MCF 10A (cell line): ENCODE data around the gene AMMECR1. TPM values are rescaled to one million over a fixed set of nuclear protein-coding genes. Genes with fewer than 3 reads are reported as not detected.
A peak's percentile ranks its signal among the peaks of the same experiment; 100 is the strongest.

Experiments used
- BruUV-seq: library from RNA; stranded (reverse); fragments of 400-500 nt; replicated peaks from 2 replicates; lab custom pipeline; 2021; lab: Mats Ljungman, UMichigan
- CTCF ChIA-PET: fragments of 300-600 bp; sonication (Branson Sonifier 250); formaldehyde crosslinking; extraction: SDS; loops from one replicate; lab custom pipeline; 2021; ENCODE audit warnings: antibody characterized with exemption, inconsistent platforms; lab: Yijun Ruan, JAX
- POLR2A ChIA-PET: fragments of 300-600, 350-650 bp; sonication (Branson Sonifier 250); formaldehyde crosslinking; extraction: SDS; loops from one replicate; lab custom pipeline; 2020; ENCODE audit warnings: antibody characterized with exemption, inconsistent platforms; lab: Yijun Ruan, JAX
- DNase-seq: peaks from one replicate; pipeline ENCODE4 v3.0.0-alpha.2; 2018; ENCODE audit not compliant: unreplicated experiment
- H3K27ac Mint-ChIP-seq: one replicate; pipeline ENCODE4 v1.8.0; 2022; ENCODE audit warnings: mild to moderate bottlenecking, low read depth, mixed read lengths; ENCODE audit not compliant: unreplicated experiment
- H3K27me3 Mint-ChIP-seq: one replicate; pipeline ENCODE4 v1.8.0; 2022; ENCODE audit warnings: mixed read lengths; ENCODE audit not compliant: insufficient read depth, unreplicated experiment
- H3K36me3 Mint-ChIP-seq: one replicate; pipeline ENCODE4 v1.8.0; 2022; ENCODE audit warnings: mild to moderate bottlenecking, moderate library complexity, mixed read lengths; ENCODE audit not compliant: insufficient read depth, unreplicated experiment
- H3K4me1 Mint-ChIP-seq: one replicate; pipeline ENCODE4 v1.8.0; 2022; ENCODE audit warnings: mixed read lengths; ENCODE audit not compliant: insufficient read depth, unreplicated experiment
- H3K4me3 Mint-ChIP-seq: one replicate; pipeline ENCODE4 v1.8.0; 2022; ENCODE audit warnings: mild to moderate bottlenecking, moderate library complexity, mixed read lengths; ENCODE audit not compliant: unreplicated experiment
- H3K9me3 Mint-ChIP-seq: one replicate; pipeline ENCODE4 v1.8.0; 2022; ENCODE audit warnings: mixed read lengths; ENCODE audit not compliant: unreplicated experiment
- CTCF ChIP-seq: fragments of 200-600 bp; IDR thresholded peaks from one replicate; pipeline ENCODE4 v1.8.0; 2022; ENCODE audit warnings: antibody characterized with exemption, mild to moderate bottlenecking; ENCODE audit not compliant: unreplicated experiment
- intact Hi-C: fragments of 100-400 bp; cut with micrococcal nuclease; formaldehyde crosslinking; loops from 2 replicates; pipeline ENCODE4 v1.14.1; 2022
- total RNA-seq: library from RNA; stranded (reverse); gene quantifications from 2 replicates; pipeline ENCODE4 v1.2.3, GENCODE V29; 2022

Gene AMMECR1
- total RNA-seq, 1 experiment from 2014 or later: 20.8 TPM

GRCh38 chrX:110183314-110183713, 134.6 kb downstream of the AMMECR1 start:
- H3K4me1 Mint-ChIP-seq: peaks cover 37% of the 10 kb centered on the region
- H3K4me3 Mint-ChIP-seq: no peak overlapping the region
- TF ChIP-seq CTCF: no peak
- DNase-seq: no peak
- H3K27me3 Mint-ChIP-seq: peaks cover 78% of the 10 kb centered on the region
- BruUV-seq: no TSS peak
- H3K36me3 Mint-ChIP-seq: peaks cover 48% of the 10 kb centered on the region
- H3K27ac Mint-ChIP-seq: peak overlapping the region; percentile 47
- intact Hi-C loops: no loop called here
- CTCF ChIA-PET: interaction anchor here (0.6 to 2.2 kb wide), 4 partner anchors 23 to 225 kb away, joined by 5 to 7 read pairs (median 5); no protein-coding TSS in a partner anchor
- H3K9me3 Mint-ChIP-seq: peaks cover 17% of the 10 kb centered on the region
- POLR2A ChIA-PET: interaction anchor here (2.0 to 2.2 kb wide), 3 partner anchors 22 to 220 kb away, joined by 5 to 9 read pairs (median 9); no protein-coding TSS in a partner anchor

- no TSS peak for BruUV-seq
- CTCF ChIA-PET: interaction anchor here (0.7 to 2.2 kb wide), 6 partner anchors 9 to 226 kb away, joined by 3 to 7 read pairs (median 4); no protein-coding TSS in a partner anchor
- no peak for TF ChIP-seq CTCF
- Mint-ChIP-seq H3K9me3 (peaks cover 17% of the 10 kb centered on the region), H3K4me1 (peaks cover 37% of the 10 kb centered on the region), H3K4me3 (no peak overlapping the region), H3K27me3 (peaks cover 74% of the 10 kb centered on the region), H3K36me3 (peaks cover 53% of the 10 kb centered on the region), H3K27ac (peak overlapping the region; percentile 47)
- POLR2A ChIA-PET: interaction anchor here (1.1 to 2.2 kb wide), 4 partner anchors 22 to 220 kb away, joined by 4 to 9 read pairs (median 7); no protein-coding TSS in a partner anchor
- no peak for DNase-seq
- intact Hi-C loops: no loop called here
Measured at GRCh38 chrX:110182865-110183264, 135.0 kb downstream of the AMMECR1 start.

GRCh38 chrX:110182362-110182761, 135.5 kb downstream of the AMMECR1 start:
- ChIA-PET POLR2A (interaction anchor here (0.8 to 2.2 kb wide), 4 partner anchors 8 to 220 kb away, joined by 3 to 9 read pairs (median 6); no protein-coding TSS in a partner anchor), CTCF (interaction anchor here (0.6 to 2.2 kb wide), 7 partner anchors 9 to 226 kb away, joined by 3 to 7 read pairs (median 4); no protein-coding TSS in a partner anchor)
- peak; percentile 28 for DNase-seq
- Mint-ChIP-seq H3K27me3 (peaks cover 77% of the 10 kb centered on the region), H3K4me1 (peaks cover 37% of the 10 kb centered on the region), H3K27ac (peak overlapping the region; percentile 47), H3K9me3 (peaks cover 17% of the 10 kb centered on the region), H3K4me3 (no peak overlapping the region), H3K36me3 (peaks cover 58% of the 10 kb centered on the region)
- TF ChIP-seq CTCF: no peak
- no TSS peak for BruUV-seq
- intact Hi-C loops: no loop called here

- BruUV-seq: no TSS peak
- Mint-ChIP-seq H3K4me3 (no peak overlapping the region), H3K27me3 (peaks cover 84% of the 10 kb centered on the region), H3K4me1 (peaks cover 37% of the 10 kb centered on the region), H3K36me3 (peaks cover 59% of the 10 kb centered on the region), H3K9me3 (peaks cover 16% of the 10 kb centered on the region), H3K27ac (peak overlapping the region; percentile 47)
- DNase-seq: no peak
- no peak for TF ChIP-seq CTCF
- intact Hi-C loops: no loop called here
- ChIA-PET POLR2A (interaction anchor here (0.8 to 2.0 kb wide), 6 partner anchors 9 to 221 kb away, joined by 3 to 9 read pairs (median 4); no protein-coding TSS in a partner anchor), CTCF (interaction anchor here (0.6 to 2.2 kb wide), 6 partner anchors 21 to 227 kb away, joined by 3 to 7 read pairs (median 4); no protein-coding TSS in a partner anchor)
Measured at GRCh38 chrX:110181459-110182137, 136.3 kb downstream of the AMMECR1 start.
